ENCODE data around the gene TAS1R3. TPM values are rescaled to one million over a fixed set of nuclear protein-coding genes. Genes with fewer than 3 reads are reported as not detected.

The TAS1R3 gene
- total and polyA plus RNA-seq, 10 of the 15 experiments (the other 5 are each of a cell fraction or from before 2014, with no cell fraction given) = 0.04 to 0.51 (median 0.08) TPM; not detected in 3

DNA sequence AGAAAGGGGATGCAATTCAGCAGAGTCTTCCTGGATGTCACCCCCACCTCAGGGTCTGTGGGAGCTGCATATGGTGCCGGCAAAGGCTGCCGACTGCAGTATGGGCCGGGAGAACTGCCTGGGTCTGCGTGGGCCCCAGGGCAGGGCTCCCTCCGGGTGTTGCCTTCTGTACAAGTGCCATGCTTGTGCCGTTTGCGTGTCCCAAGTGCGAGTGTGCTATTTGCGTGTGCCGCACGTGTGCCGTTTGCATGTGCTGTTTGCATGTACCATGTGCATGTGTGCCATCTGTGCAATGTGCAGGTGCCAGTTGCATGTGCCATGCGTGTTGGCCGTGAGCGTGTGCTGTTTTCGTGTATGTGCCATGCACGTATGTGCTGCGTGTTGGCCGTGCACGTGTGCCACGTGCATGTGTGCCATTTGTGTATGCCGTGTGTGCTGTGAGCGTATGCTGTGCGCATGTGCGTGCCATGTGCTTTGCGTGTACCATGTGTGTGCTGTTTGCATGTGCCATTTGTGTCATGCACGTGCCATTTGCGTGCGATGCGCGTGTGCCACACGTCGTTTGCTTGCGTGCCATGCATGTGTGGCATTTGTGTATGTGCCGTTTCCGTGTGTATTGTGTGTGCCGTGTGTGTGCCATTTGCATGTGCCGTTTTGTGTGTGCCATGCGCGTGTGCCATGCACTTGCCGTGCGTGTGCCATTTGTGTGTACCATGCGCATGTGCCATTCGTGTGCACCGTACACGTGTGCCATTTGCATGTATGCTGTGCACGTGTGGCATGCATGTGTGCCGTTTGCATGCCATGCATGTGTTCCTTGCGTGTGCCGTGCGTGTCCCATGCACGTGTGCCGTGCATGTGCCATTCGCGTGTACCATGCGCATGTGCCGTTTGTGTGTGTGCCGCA lies 1.5 kb upstream of the TAS1R3 start (continued):
- TF ChIP-seq SP1 (IDR thresholded peaks at IDR 0.05; ENCODE audit: low read depth, low read length) = no peak
- TF ChIP-seq ESRRA (IDR thresholded peaks at IDR 0.05; ENCODE audit: low read length) = no peak
- no peak for TF ChIP-seq CHD4 (IDR thresholded peaks at IDR 0.05)
- TF ChIP-seq SUZ12 (IDR thresholded peaks at IDR 0.05; ENCODE audit: unreplicated experiment) = no peak
- TF ChIP-seq, protein P1, sequence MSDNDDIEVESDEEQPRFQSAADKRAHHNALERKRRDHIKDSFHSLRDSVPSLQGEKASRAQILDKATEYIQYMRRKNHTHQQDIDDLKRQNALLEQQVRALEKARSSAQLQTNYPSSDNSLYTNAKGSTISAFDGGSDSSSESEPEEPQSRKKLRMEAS (IDR thresholded peaks at IDR 0.05; ENCODE audit: low read depth, low read length) = no peak
- TF ChIP-seq TCF12 (IDR thresholded peaks at IDR 0.05; ENCODE audit: low read depth, low read length) = no peak
- TF ChIP-seq, protein P2, sequence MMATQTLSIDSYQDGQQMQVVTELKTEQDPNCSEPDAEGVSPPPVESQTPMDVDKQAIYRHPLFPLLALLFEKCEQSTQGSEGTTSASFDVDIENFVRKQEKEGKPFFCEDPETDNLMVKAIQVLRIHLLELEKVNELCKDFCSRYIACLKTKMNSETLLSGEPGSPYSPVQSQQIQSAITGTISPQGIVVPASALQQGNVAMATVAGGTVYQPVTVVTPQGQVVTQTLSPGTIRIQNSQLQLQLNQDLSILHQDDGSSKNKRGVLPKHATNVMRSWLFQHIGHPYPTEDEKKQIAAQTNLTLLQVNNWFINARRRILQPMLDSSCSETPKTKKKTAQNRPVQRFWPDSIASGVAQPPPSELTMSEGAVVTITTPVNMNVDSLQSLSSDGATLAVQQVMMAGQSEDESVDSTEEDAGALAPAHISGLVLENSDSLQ (IDR thresholded peaks at IDR 0.05) = no peak
- TF ChIP-seq POLR2A (IDR thresholded peaks at IDR 0.05; ENCODE audit: low read depth, low read length) = peak; percentile 65
- no peak for TF ChIP-seq ATF7 (IDR thresholded peaks at IDR 0.05; ENCODE audit: low read depth)
- no peak for TF ChIP-seq JUNB (IDR thresholded peaks at IDR 0.05)
- TF ChIP-seq ZNF622 (IDR thresholded peaks at IDR 0.05) = no peak
- no peak for TF ChIP-seq EZH2 (IDR thresholded peaks at IDR 0.05; ENCODE audit: borderline replicate concordance, control insufficient read depth, low read depth, low read length)
- no peak for TF ChIP-seq BCL11A (IDR thresholded peaks at IDR 0.05; ENCODE audit: low read depth, low read length)
- TF ChIP-seq, protein P3, sequence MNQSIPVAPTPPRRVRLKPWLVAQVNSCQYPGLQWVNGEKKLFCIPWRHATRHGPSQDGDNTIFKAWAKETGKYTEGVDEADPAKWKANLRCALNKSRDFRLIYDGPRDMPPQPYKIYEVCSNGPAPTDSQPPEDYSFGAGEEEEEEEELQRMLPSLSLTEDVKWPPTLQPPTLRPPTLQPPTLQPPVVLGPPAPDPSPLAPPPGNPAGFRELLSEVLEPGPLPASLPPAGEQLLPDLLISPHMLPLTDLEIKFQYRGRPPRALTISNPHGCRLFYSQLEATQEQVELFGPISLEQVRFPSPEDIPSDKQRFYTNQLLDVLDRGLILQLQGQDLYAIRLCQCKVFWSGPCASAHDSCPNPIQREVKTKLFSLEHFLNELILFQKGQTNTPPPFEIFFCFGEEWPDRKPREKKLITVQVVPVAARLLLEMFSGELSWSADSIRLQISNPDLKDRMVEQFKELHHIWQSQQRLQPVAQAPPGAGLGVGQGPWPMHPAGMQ (IDR thresholded peaks at IDR 0.05; ENCODE audit: borderline replicate concordance) = no peak
- no peak for TF ChIP-seq NFYB (IDR thresholded peaks at IDR 0.05; ENCODE audit: insufficient read depth, low read depth, low read length)
- no peak for TF ChIP-seq NRF1 (conservative IDR thresholded peaks at IDR 0.05; ENCODE audit: low read depth, low read length)
- no peak for TF ChIP-seq ZSCAN29 (IDR thresholded peaks at IDR 0.05)
- no peak for TF ChIP-seq MXI1 (IDR thresholded peaks at IDR 0.05; ENCODE audit: low read depth, low read length)
- TF ChIP-seq, protein P4, sequence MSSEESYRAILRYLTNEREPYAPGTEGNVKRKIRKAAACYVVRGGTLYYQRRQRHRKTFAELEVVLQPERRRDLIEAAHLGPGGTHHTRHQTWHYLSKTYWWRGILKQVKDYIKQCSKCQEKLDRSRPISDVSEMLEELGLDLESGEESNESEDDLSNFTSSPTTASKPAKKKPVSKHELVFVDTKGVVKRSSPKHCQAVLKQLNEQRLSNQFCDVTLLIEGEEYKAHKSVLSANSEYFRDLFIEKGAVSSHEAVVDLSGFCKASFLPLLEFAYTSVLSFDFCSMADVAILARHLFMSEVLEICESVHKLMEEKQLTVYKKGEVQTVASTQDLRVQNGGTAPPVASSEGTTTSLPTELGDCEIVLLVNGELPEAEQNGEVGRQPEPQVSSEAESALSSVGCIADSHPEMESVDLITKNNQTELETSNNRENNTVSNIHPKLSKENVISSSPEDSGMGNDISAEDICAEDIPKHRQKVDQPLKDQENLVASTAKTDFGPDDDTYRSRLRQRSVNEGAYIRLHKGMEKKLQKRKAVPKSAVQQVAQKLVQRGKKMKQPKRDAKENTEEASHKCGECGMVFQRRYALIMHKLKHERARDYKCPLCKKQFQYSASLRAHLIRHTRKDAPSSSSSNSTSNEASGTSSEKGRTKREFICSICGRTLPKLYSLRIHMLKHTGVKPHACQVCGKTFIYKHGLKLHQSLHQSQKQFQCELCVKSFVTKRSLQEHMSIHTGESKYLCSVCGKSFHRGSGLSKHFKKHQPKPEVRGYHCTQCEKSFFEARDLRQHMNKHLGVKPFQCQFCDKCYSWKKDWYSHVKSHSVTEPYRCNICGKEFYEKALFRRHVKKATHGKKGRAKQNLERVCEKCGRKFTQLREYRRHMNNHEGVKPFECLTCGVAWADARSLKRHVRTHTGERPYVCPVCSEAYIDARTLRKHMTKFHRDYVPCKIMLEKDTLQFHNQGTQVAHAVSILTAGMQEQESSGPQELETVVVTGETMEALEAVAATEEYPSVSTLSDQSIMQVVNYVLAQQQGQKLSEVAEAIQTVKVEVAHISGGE (CRISPR knock-in tag; IDR thresholded peaks at IDR 0.05) = no peak
- TF ChIP-seq, protein P5, sequence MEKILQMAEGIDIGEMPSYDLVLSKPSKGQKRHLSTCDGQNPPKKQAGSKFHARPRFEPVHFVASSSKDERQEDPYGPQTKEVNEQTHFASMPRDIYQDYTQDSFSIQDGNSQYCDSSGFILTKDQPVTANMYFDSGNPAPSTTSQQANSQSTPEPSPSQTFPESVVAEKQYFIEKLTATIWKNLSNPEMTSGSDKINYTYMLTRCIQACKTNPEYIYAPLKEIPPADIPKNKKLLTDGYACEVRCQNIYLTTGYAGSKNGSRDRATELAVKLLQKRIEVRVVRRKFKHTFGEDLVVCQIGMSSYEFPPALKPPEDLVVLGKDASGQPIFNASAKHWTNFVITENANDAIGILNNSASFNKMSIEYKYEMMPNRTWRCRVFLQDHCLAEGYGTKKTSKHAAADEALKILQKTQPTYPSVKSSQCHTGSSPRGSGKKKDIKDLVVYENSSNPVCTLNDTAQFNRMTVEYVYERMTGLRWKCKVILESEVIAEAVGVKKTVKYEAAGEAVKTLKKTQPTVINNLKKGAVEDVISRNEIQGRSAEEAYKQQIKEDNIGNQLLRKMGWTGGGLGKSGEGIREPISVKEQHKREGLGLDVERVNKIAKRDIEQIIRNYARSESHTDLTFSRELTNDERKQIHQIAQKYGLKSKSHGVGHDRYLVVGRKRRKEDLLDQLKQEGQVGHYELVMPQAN (conservative IDR thresholded peaks at IDR 0.05) = no peak
- no peak for TF ChIP-seq ZBED1 (IDR thresholded peaks at IDR 0.05; ENCODE audit: borderline replicate concordance)
- TF ChIP-seq SIN3A (IDR thresholded peaks at IDR 0.05; ENCODE audit: low read depth, low read length) = no peak
- TF ChIP-seq SIX5 (IDR thresholded peaks at IDR 0.05; ENCODE audit: low read depth, low read length, severe bottlenecking) = no peak

Measured in GM12878 (cell line).